HG03025 (cell line): Measurements from ENCODE around the gene NFYC.

ENCODE experiments used
- ATAC-seq: cut with Tn5 transposase; IDR thresholded peaks from one replicate; pipeline ENCODE4 v1.9.1; 2021; ENCODE audit warnings: mild to moderate bottlenecking, moderate library complexity; ENCODE audit not compliant: unreplicated experiment, low FRiP score

The NFYC gene

GRCh38 chr1:40776236-40777072 lies 85.0 kb downstream of the NFYC start:
- no peak for ATAC-seq

DNA sequence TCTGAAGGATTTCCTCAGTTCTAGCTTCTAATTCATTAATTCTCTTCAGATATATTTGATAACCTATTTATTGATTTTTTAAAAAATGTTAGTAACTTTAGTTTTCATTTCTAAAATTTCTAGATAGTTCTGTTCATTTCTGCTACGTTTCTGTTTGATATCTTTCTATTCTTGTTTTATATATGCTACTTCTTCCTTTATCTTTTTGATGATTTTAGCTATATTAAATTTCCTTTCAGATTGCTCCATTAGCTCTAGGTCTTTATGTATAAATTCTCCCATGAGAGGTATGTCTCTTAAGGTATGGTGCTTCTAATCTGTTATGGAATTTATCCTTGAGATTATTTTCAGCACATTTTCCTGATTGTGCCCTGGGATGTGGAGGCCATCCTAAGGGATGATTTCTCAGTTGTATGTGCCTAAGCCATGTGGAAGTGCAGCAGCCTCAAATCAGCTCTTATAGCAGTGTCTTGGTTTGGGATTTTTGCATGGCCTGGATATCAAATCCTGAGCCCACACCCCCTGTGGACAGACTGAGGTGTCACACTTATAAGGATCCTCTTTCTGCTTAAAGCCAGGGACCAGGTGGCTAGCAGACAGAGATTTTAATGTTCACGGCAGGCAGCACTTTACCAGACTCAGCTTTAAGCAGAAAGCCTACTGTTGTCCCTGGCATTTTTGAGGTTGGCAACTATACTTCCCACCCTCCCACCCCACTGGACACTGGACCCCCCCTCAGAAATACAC lies 85.9 kb downstream of the NFYC start:
- no peak for ATAC-seq

GRCh38 chr1:40780678-40781607 lies 89.4 kb downstream of the NFYC start:
- no peak for ATAC-seq

DNA sequence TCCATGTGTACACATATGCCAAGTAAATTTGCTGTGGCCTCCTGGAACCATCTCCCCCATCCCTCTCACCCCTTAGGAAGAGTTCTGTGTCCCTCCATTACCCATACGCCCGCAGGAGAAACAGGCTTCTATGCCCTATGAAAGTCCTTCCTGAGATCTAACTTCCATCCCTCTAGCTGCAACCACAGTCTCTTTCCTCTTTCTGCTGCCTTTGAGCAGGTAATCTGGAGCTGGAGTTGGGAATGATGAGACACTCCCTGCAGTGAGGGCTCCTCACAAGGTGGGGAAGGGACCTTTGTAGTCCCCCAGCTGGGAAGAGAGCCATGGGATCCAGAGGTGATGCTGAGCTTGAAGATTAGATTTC lies 90.1 kb downstream of the NFYC start:
- no peak for ATAC-seq

DNA sequence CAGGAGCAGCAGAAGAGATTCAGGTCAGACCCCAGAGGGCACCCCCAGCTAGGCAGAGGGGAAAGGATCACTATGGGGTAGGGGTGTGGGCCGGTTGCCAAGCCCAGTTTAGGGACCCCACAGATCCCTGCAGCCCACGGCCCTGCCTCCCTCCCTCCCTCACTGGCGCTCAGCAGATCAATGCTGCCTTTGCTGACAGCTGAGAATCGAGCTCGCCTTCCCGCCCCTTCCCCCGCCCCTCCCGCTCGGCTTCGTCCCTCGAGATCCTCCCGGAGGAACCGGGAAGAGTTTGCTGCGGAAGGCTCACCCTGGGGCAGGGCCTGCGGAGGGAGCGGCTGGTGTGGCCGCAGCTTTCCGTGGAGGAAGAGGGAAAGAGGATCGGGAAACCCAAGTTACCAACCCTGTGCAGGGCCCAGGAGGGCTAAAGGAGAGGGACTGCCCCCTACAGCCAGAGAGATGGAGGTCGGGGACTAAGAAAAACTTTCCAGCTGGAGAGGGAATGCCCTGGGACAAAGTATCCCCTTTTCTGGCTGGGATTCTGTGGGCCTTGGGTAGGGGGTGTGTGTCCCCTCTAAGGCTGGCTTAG lies 91.0 kb downstream of the NFYC start:
- no peak for ATAC-seq

GRCh38 chr1:40783001-40783905 lies 91.7 kb downstream of the NFYC start, which contains the start of gene KCNQ4:
Gene KCNQ4, plus strand, starts transcription at chr1:40783787. Its CDS starts 307 bp downstream, at chr1:40784094.
- ATAC-seq: no peak

- no peak for ATAC-seq
Observed at GRCh38 chr1:40784141-40784770, 92.8 kb downstream of the NFYC start.

DNA sequence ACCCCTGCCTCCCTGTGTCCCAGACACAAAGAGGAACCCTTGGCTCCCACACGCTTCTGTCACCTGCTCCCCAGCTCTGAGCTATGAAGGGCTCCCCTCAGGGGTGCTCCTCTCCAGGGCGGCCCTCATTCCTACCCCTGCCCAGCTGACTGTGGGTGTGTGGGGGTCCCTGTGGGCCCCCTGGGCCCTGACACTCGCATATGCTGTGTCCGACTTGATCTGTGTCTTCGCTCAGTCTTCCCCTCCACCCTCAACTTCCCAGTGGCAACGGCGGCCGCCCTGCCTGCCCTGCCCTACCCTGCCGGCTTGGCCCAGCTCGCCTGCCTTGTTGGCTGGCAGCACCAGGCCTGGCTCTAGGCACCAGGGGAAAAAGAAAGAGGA lies 93.3 kb downstream of the NFYC start:
- no peak for ATAC-seq

DNA sequence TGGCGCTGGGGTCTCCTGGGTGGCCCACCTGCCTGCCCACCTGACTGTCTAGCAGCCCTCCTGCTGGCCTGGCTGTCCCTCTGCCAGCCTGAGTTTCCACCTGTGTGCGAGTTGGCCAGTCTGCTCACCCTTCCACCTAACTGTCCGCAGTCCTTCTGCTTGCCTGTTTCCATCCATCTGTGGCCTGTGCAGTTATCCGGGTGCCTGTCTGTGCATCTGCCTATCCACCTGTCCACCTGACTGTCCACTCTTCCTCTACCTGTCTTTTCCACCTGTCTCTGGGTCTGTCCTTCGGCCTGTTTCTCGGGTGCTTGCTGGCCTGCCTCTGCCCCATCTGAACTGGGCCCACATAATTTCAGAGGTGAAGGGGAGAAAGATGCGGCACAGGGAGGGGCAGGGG lies 93.9 kb downstream of the NFYC start:
- no peak for ATAC-seq

GRCh38 chr1:40786171-40786994 lies 94.9 kb downstream of the NFYC start:
- no peak for ATAC-seq

DNA sequence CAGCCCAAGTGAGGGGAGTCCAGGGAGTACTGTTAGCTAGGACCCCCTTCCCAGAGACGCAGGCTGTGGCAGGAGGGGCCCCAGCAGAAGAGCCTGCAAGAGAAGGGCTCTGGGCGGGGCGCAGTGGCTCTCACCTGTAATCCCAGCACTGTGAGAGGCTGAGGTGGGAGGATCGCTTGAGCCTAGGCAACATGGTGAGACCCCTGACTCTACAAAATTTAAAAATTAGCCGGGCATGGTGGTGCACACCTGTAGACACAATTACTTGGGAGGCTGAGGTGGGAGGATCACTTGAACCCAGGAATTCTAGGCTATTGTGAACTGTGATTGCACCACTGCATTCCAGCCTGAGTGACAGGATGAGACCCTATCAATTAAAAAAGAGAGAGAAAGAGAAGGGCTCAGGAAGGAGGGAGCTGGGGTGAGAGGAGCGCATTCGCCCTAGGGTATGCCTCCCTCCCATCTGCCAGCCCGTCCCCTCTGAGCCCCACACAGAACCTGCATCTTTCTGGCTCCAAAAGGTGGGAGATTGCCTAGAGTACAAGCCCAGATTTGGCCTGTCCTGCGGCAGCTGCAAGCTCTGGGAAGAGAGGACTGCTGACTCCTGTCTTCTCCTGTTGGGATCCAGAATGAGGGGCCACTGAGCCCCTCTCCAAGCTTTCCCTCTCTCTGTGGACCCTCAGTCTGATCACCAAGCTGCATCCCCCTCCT lies 95.6 kb downstream of the NFYC start:
- ATAC-seq: no peak

DNA sequence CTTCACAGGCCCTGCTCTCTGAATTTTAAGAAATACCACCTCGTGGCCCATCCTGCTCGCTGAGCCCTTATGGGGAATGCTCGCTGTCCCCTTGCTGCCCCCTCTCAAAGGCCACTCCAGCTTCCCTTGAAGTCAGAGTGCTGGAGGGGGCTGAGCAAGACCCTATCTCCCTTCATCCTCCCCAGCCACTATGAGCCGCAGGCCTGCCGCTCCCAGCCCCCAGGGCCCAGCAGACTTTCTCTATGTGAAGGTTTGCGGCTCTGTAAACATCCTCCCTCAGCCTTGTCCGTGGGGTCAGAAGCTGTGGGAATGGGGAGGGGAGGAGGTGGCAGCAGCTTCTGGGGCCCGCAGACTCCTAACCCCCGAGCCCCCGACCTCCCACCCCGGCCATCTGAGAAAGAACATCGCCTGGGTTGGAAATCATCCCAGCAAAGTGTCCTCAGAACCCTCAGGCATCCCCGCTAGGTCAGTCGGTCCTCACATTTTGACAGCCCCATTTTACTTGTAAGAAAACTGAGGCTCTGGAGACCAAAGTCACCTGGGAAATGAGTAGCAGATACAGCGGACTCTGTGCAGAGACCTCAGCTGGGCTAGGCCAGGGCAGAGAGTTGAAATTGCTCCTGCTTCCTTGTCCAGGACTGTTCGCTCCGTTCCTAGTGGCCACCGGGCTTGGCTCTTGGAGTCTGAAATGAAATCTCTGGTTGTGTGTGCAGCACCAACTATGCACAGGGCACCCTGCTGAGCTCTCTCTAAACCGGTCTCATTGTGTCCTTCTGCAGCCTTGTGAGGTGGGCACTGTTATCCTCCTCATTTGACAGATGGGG lies 96.4 kb downstream of the NFYC start:
- no peak for ATAC-seq

- no peak for ATAC-seq
Observed at GRCh38 chr1:40788561-40789341, 97.2 kb downstream of the NFYC start.

DNA sequence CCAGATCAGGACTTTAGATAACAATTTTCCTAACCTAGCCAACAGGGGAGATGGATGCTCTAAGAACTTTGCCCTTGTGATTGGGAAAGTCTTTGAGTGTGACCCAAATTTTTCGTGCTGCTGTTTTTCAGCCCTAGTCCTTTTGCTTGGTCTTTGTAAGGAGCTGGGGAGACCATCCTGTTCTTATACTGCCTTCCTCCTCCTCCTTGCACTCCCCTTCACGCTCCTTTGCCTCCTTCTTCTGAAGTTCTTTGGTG lies 97.8 kb downstream of the NFYC start:
- ATAC-seq: no peak

- ATAC-seq: no peak
Observed at GRCh38 chr1:40789661-40790430, 98.3 kb downstream of the NFYC start.
